ENCODE results near the gene IL4.

DNA sequence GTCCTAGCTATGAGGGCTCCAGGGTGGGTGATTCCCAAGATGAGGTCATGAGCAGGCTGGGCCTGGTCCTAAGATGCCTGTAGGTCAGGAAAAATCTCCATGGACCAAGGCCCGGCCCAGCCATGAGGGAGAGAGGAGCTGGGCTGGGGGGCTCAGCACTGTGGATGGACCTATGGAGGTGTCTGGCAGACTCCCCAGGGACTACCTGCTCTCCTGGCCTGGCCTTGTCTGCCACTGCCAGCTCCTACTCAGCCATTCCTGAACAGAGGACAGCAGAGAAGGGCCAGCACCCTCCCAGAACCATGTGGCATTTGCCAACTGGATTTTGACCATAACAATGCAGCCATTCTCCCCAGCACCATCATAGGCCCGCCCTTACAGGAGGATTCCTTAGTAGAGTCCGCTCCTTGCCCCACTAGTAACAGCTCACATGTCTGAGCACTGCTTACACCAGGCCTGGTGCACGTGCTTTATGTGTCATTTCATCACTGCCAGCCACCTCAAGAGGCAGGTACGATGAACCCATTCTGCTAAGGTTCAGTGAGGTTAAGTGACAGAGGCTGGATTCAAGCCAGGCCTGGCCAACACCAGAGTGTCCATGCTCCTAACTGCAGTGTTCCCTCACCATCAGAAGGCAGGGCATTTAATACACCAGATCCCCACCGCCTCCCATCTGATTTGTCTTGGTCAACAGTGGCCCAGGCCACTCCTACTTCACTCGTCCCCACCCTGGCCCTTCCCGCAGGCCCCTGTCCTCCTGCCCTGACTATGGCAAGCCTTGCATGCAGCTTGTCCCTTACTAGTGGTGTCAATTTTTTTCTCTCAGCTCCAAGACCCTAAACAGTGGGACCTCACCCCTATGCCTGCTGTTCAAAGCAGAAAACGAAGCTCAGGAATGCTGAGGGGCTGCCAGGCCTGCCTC, 15.1 kb upstream of the IL4 start:
- TF ChIP-seq, protein P1, sequence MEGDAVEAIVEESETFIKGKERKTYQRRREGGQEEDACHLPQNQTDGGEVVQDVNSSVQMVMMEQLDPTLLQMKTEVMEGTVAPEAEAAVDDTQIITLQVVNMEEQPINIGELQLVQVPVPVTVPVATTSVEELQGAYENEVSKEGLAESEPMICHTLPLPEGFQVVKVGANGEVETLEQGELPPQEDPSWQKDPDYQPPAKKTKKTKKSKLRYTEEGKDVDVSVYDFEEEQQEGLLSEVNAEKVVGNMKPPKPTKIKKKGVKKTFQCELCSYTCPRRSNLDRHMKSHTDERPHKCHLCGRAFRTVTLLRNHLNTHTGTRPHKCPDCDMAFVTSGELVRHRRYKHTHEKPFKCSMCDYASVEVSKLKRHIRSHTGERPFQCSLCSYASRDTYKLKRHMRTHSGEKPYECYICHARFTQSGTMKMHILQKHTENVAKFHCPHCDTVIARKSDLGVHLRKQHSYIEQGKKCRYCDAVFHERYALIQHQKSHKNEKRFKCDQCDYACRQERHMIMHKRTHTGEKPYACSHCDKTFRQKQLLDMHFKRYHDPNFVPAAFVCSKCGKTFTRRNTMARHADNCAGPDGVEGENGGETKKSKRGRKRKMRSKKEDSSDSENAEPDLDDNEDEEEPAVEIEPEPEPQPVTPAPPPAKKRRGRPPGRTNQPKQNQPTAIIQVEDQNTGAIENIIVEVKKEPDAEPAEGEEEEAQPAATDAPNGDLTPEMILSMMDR (IDR thresholded peaks at IDR 0.05), result no peak
- no peak for TF ChIP-seq ZFX (IDR thresholded peaks at IDR 0.05; ENCODE audit: borderline replicate concordance)

Data from 22Rv1 (cell line).